Bone marrow (tissue), 2 donors: ENCODE results near the gene EVI5.
"Not testable (repeated sequence)": the region's sequence is repeated elsewhere in the genome, so short reads cannot be mapped to it uniquely, and the experiment has no call there.

ENCODE experiments used
- DNase-seq, 2 donors: peaks; one replicate each; lab custom pipeline; 2025; lab: John Stamatoyannopoulos, UW

The EVI5 gene

GRCh38 chr1:92791487-92792066 lies 6.7 kb upstream of the EVI5 start:
- no peak for DNase-seq

GRCh38 chr1:92790867-92791266 lies 6.0 kb upstream of the EVI5 start:
- no peak for DNase-seq

GRCh38 chr1:92790081-92790480 lies 5.2 kb upstream of the EVI5 start:
- DNase-seq: no peak

- DNase-seq: no peak
Observed at GRCh38 chr1:92786111-92786901, 1.4 kb upstream of the EVI5 start.

- DNase-seq: peak; percentile 6 to 33
Observed at GRCh38 chr1:92784021-92784638, 778 bp downstream of the EVI5 start.

- DNase-seq: not testable (repeated sequence)
Observed at GRCh38 chr1:92783550-92783949, 1.4 kb downstream of the EVI5 start.

GRCh38 chr1:92778376-92778775 lies 6.5 kb downstream of the EVI5 start:
- DNase-seq: no peak

GRCh38 chr1:92774407-92774806 lies 10.5 kb downstream of the EVI5 start:
- DNase-seq: no peak

GRCh38 chr1:92773749-92774148 lies 11.2 kb downstream of the EVI5 start:
- DNase-seq: not testable (repeated sequence)

GRCh38 chr1:92769856-92770255 lies 15.1 kb downstream of the EVI5 start:
- DNase-seq: no peak

GRCh38 chr1:92768915-92769314 lies 16.0 kb downstream of the EVI5 start:
- DNase-seq: no peak

GRCh38 chr1:92768296-92768695 lies 16.6 kb downstream of the EVI5 start:
- no peak for DNase-seq

GRCh38 chr1:92764116-92764515 lies 20.8 kb downstream of the EVI5 start:
- no peak for DNase-seq

GRCh38 chr1:92762355-92762754 lies 22.6 kb downstream of the EVI5 start:
- no peak for DNase-seq

GRCh38 chr1:92759361-92759760 lies 25.5 kb downstream of the EVI5 start:
- DNase-seq: no peak

GRCh38 chr1:92756537-92756936 lies 28.4 kb downstream of the EVI5 start:
- DNase-seq: no peak

- no peak for DNase-seq
Observed at GRCh38 chr1:92755541-92756461, 29.1 kb downstream of the EVI5 start.

- DNase-seq: no peak
Observed at GRCh38 chr1:92754719-92755050, 30.2 kb downstream of the EVI5 start.

GRCh38 chr1:92754000-92754718 lies 30.7 kb downstream of the EVI5 start:
- no peak for DNase-seq

GRCh38 chr1:92752719-92753118 lies 32.2 kb downstream of the EVI5 start:
- DNase-seq: no peak

GRCh38 chr1:92749024-92749634 lies 35.8 kb downstream of the EVI5 start:
- DNase-seq: peak in 1 of 2 donors; percentile 16
